Body of pancreas (tissue), 4 donors: ENCODE data around the gene SAMD10.

Experiments used
- POLR2A ChIP-seq, 3 donors: fragments of 450-650 bp; IDR thresholded peaks; one replicate each; pipeline ENCODE4 v1.6.1; 2016; ENCODE audit warnings: antibody characterized with exemption in 3 of 3, mild to moderate bottlenecking in 2 of 3
- TF ChIP-seq, protein P1 (sequence below), 7 experiments: fragments of 450-650 bp in 4 of 7; fragments of 200-600 bp in 3 of 7; sonication (generic) in 3 of 7; IDR thresholded peaks; one replicate each; pipeline ENCODE4 v1.5.1; 2016 to 2019; ENCODE audit warnings: antibody characterized with exemption in 7 of 7

DNA sequence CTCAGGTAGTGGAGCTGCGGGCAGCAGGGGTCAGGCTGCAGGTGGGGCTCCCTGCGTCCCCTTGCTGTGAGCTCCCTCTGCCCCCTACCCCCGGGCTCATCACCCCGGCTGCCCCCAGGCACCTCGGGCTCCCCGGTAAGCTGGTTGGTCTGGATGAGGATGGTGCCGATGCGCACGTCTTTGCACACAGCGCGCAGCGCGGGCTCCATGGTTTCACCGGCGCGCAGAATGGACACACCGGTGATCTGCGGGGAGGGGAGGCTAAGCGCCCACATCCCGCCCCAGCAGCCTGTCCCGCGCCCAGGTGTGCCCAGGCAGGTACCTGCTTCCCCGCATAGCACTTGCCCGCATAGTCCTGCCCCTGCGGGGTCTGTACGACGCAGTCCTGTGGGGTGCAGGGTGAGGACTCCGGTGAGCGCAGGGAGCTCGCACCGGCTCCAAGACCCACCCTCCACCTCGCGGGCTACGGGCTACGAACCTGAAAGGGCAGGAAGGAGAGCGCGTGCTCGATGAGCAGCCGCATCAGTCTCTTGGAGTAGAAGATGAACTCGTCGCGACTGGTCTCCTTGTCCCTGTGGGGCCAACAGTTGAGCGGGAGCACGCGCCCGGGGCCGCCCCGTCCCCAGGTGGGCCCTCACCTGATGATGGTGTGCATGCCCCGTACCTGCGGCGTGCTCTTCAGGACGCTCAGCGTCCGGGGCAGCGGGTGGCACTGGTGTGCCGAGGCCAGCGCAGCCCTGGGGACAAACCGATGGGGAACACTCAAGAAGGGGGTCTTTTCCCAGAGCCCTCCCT is 38.8 kb downstream of the SAMD10 start:
- TF ChIP-seq, protein P1, sequence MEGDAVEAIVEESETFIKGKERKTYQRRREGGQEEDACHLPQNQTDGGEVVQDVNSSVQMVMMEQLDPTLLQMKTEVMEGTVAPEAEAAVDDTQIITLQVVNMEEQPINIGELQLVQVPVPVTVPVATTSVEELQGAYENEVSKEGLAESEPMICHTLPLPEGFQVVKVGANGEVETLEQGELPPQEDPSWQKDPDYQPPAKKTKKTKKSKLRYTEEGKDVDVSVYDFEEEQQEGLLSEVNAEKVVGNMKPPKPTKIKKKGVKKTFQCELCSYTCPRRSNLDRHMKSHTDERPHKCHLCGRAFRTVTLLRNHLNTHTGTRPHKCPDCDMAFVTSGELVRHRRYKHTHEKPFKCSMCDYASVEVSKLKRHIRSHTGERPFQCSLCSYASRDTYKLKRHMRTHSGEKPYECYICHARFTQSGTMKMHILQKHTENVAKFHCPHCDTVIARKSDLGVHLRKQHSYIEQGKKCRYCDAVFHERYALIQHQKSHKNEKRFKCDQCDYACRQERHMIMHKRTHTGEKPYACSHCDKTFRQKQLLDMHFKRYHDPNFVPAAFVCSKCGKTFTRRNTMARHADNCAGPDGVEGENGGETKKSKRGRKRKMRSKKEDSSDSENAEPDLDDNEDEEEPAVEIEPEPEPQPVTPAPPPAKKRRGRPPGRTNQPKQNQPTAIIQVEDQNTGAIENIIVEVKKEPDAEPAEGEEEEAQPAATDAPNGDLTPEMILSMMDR (IDR thresholded peaks at IDR 0.05): no peak
- TF ChIP-seq POLR2A (IDR thresholded peaks at IDR 0.05): no peak
